GM18505 (cell line): ENCODE results near the gene SLC17A7.
A peak's percentile ranks its signal among the peaks of the same experiment; 100 is the strongest.
"Not testable (repeated sequence)": the region's sequence is repeated elsewhere in the genome, so short reads cannot be mapped to it uniquely, and the experiment has no call there.

Experiments
- ATAC-seq: cut with Tn5 transposase; IDR thresholded peaks from one replicate; pipeline ENCODE4 v1.9.1; 2021; ENCODE audit not compliant: unreplicated experiment
- POLR2A ChIP-seq: IDR thresholded peaks from 4 replicates; pipeline ENCODE4 v1.6.1; 2011; ENCODE audit warnings: borderline replicate concordance; ENCODE audit not compliant: insufficient read depth, insufficient read length; ENCODE audit errors: extremely low read depth

SLC17A7 gene

DNA sequence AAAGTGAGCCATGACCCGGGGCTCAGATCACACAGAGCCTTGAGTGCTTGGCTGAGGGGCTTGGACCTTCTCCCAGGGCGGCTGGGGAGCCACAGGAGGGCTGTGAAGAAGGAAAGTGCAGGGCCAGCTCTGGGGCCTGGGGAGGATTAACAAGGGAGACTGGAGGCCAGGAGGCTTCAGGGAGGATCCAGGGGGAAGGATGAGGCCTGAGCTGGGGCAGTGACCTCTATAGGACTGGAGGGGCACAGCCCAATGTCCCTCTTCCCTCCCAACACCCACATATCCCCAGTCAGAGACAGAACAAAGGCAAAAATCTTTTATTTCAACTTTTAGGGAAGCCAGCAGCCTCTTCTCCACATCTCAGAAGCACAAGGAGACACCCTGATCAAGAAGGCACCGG, 4.7 kb upstream of the SLC17A7 start:
- ATAC-seq, result no peak
- TF ChIP-seq POLR2A, result no peak

DNA sequence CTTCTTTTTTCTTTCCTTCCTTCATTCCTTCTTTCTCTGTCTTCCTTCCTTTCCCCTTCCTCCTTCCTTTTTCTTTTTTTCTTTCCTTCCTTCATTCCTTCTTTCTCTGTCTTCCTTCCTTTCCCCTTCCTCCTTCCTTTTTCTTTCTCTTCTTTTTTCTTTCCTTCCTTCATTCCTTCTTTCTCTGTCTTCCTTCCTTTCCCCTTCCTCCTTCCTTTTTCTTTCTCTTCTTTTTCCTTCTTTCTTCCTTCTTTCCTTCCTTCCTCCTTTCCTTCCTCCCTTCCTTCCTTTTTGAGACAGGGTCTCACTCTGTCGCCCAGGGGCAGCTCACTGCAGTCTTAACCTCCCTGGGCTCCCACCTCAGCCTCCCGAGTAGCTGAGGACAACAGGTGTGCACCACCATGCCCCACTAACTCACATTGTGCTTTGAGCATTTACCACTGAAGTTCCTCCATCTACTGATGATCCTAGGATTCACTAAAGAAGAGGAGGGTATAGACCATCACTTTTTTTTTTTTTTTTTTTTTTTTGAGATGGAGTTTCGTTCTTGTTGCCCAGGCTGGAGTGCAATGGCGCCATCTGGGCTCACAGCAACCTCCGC, 2.9 kb upstream of the SLC17A7 start:
- ATAC-seq, result not testable (repeated sequence)

DNA sequence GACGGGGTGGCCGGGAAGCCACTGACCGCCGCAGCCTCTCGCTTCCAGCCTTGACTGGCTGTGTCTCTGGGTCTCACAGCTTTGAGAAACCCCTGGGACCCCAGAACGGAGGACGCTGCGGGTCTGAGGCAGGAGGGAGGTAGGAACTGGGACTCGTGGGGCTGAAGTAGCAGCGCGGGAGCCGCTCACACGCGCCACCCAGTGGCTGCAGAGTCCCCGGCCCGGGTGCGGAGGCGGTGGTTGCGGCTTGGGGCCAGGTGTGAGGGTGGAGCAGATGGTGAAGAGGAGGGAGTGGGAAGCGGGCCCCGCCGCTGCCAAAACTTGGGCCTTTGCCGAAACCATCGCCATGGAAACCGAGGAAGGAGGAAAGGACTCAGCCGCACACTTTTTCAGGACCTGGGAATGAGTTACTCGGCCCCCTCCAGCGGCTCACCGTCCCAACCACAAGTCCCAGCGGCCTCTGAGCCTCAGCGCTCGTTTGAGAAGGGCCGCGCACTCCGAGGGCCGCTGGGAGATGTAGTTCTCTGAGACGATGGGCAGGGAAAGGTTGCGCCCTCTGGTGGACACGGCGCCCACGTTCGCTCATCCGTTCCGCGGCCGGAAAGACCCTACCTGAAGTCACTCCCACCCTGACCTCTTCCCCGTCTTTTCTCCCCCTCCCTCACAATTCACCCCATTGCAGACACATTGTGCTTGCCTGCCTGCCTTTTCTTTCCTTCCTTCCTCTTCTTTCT, 2.2 kb upstream of the SLC17A7 start:
- ATAC-seq, result peak; percentile 71
- TF ChIP-seq POLR2A, result no peak

DNA sequence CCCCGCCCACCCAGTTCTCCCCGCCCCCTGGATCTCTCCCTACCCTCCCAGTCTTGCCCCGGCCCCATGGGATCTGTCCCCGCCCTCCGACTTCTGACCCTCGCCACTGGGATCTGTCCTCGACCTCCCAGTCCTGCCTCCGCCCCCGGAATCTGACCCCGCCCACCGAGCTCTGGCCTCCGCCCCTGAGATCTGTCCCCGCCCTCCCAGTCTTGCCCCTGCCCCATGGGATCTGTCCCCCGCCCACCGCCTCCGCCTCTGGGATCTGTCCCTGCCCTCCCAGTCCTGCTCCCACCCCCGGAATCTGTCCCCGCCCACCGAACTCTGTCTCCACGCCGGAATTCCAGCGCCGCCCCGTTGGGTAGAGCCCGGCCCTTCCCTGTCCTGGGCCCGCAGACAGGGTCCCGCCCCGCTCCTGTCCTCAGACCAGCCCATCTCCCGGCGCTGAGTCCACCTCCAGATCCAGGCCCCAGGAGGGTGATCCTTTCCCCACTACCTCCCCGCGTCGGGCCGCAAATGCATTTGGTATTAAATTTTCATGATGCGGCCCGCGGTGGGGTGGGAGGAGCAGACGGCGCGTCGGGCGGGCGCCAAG, 1.5 kb upstream of the SLC17A7 start:
- no peak for TF ChIP-seq POLR2A
- ATAC-seq, result peak; percentile 20

DNA sequence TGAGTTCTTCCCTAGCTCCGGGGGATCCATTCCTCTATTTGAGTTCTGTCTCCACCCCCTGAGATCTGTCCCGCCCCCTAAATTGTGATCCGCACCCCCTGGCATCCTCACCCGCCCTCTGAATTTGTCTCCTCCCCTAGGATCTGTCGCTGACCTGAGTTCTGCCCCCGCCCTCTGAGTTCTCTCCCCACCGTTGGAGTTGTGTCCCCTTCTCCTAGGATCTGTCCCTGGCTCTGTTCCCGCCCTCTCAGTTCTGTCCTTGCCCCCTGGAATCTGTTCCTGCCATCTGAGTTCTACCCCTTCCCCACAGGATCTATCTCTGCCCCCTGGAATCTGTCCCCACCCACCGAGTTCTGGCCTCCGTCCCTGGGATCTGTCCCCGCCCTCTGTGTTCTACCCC, 1.0 kb upstream of the SLC17A7 start:
- ATAC-seq, result no peak
- TF ChIP-seq POLR2A, result no peak

DNA sequence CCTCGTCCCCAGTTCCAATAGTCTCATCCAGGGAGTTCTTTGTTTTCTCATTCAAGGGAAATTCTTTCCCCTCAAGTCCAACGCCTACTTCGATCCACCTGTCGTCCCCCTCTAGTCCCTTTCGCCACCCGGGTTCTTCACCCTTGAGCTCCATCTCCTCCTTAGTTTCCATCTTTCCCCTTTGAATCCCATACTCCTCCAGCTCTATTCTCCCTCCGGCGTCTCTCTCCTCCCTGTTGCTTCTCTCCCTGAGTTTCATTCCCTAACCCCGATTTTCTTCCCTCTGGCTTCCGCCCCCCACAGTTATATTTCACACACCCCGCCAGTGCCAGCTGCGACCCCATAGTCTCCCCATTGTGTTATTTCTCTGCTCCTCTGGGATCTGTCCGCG, 628 bp upstream of the SLC17A7 start:
- no peak for ATAC-seq
- no peak for TF ChIP-seq POLR2A

DNA sequence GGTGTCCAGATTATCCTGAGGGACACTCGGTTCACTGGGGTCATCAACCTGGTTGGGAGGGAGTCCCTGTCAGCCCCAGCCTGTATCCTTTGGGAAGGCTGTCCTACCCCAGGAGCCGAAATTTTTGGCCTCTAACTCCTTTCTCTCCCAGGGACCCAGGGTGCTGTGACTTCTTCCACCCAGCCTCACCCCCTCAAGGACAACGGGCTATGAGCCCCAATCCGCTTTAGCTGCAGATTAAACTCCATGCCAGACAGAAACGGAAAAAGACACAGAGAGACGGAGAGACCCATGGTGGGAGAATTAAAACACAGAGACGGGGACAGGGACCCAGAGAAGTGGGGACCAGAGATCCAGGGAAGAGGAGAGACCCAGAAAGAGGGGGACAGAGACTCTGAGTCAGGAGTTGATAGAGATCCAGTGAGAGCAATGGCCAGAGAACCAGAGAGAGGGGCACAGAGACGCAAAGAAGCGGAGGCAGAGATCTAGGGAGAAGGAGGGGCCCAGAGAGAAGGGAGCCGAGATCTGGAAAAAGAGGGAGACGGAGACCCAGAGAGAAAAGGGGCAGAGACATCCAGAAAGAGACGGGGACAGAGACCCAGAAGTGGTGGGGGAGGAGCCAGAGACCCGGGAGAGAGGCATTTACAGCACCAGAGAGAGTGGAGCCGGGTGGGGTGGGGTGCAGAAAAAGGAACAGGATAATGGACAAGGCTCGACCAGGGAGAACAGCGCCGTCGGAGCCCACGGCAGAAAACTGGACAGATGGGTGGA, 703 bp downstream of the SLC17A7 start:
- ATAC-seq, result no peak
- TF ChIP-seq POLR2A, result no peak

DNA sequence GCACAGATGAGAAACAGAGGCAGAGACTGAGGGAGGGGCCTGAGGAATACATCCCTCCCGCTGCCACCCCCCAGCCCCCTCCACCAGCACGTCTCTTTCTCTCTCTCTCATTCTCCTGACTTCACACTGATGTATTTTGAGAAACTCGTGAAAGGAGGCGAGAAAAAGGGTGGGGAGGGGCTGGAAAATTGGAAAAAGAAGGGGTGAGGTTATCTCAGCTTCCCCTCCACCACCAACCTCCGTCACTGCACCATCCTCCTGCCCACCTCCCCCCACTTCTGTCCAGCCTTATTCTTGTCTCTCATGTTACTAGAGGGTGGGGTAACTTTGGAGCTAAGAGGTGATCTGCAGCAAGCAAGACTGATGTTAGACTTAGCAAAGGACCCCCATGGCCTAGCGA, 1.5 kb downstream of the SLC17A7 start:
- TF ChIP-seq POLR2A, result no peak
- no peak for ATAC-seq

DNA sequence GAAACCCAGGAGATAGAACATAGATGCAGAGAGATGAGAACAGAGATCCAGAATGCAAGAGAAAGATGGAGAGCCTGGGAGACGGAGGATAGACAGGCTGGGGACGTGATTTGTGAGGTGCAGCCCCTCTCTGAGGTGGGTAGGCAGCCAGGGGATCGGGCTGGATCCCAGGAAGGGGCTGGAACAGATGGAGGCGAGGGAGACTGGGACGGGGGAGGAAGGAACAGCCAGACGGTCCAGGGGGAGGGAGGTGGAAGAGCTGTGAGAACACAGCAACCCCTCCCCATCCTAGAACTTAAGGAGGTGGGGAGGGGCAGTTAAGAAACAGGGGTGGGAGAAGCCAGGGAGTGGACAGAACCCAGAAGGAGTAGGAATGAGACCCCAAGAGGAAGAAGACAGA, 3.1 kb downstream of the SLC17A7 start:
- ATAC-seq, result no peak
- no peak for TF ChIP-seq POLR2A

DNA sequence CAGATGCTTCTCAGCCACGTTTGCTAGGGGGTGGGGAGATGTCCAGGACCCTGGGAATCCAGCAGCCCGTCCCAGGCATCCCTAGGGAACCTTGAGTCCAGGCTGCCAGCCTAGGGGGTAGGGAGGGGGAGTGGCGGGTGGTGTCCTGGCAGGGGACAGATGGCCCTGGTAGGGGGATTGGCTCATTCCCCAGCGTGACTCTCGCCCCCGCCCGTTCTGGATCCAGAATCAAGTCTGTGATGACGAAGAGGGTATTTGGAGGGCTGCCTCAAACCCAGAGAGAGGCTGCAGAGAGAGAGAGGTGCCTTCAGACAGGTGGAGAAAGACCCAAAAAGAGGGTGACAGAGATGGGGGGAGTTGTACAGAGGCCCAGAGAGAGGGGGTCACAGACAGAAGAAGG, 4.1 kb downstream of the SLC17A7 start:
- no peak for ATAC-seq
- no peak for TF ChIP-seq POLR2A

DNA sequence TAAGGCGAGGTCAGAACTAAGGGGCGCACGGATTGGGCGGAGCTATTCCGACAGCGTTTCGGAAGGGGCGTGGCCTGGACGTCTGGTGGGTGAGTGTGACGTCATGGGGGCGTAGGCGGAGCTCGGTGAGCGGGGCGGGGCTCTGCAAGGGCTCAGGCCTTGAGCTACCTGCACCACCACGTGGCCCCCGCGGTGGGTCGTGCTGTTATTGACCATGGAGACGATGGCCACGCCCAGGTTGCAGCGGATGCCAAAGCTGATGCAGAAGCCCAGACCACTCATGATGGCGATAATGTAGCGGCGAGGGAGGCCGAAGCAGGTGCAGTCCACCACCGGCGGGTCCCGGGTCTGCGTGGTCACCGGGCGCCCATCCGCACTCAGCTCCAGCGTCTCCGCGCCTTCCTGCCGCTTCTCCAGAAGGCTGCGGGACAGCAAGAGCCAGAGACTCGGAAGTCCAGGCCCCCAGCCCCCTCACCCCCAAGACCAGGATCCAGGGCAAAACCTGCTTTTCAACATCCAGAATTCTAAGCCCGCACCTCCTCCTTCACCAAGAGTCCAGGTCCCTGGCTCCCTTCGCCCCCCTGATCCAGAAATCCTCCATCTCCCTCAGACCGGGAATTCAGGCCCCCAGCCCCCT, 4.8 kb downstream of the SLC17A7 start:
- no peak for ATAC-seq
- TF ChIP-seq POLR2A, result no peak

DNA sequence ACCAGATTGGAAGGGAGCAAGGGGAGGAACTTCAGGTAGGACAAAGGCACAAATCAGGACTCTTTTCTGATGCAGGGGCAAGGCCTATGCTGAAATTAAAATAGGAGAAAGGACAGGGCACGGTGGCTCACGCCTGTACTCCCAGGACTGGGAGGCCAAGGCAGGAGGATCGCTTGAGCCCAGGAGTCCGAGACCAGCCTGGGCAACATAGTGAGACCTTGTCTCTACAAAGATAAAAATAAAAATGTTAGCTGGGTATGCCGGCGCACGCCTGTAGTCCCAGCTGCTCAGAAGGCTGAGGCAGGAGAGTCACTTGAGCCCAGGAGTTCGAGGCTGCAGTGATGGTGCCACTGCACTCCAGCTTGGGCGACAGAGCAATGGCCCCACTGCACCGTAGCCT, 5.7 kb downstream of the SLC17A7 start:
- no peak for TF ChIP-seq POLR2A
- no peak for ATAC-seq

DNA sequence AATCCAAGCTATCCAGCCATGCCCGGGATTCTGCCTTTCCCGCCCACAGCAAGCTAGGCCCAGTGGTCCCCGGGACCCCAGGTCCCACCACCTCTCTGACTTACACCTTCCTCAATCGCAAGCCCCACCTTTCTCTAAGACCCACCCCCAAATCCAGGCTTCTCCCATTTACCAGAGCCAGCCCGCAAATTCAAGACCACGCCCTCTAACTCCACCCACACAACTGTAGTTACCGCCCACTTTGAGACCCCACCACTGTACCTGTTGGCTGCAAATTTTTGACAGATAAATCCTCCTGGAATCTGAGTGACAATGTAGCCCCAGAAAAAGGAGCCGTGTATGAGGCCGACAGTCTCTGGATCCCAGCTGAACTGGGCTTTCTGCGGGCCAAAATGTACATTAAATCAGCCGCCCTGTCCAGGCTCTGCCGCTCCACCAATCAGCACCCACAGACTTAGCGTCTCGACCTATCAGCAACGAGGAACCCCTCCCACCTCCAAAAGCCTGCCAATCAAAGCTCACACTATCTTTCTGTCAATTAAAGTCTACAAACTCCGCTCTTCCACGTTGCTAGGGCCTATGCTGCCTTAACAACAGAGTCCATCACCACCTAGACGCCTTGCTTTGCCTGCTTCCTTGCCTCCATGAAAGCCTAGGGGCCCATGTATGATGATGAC, 6.3 kb downstream of the SLC17A7 start:
- TF ChIP-seq POLR2A, result no peak
- no peak for ATAC-seq
